Neural progenitor cell (in vitro differentiated cells): ENCODE results near the gene CPS1.

Source experiments
- CTCF ChIP-seq: fragments of 200-600 bp; sonication (generic); IDR thresholded peaks from 2 replicates; pipeline ENCODE4 v1.5.1; 2017; ENCODE audit warnings: antibody characterized with exemption, mild to moderate bottlenecking
- EZH2 ChIP-seq: fragments of 200-600 bp; sonication (generic); IDR thresholded peaks from 2 replicates; pipeline ENCODE4 v1.6.1; 2017; ENCODE audit warnings: antibody characterized with exemption, mild to moderate bottlenecking, moderate library complexity
- EZH2phosphoT487 ChIP-seq: fragments of 200-600 bp; sonication (generic); IDR thresholded peaks from 2 replicates; pipeline ENCODE4 v1.6.1; 2017; ENCODE audit warnings: antibody characterized with exemption

- TF ChIP-seq CTCF (no peak), EZH2phosphoT487 (no peak), EZH2 (no peak)
Measured at GRCh38 chr2:210630873-210631560, 74.6 kb downstream of the CPS1 start.
